ENCODE measurements around the gene KRTAP22-2.

The KRTAP22-2 gene

GRCh38 chr21:30563072-30563471, 27.1 kb downstream of the KRTAP22-2 start:
- DNase-seq (ENCODE audit: low read depth in 2 of 2): no peak

GRCh38 chr21:30561957-30562356, 28.2 kb downstream of the KRTAP22-2 start:
- DNase-seq (ENCODE audit: low read depth in 2 of 2): no peak

- no peak for DNase-seq (ENCODE audit: low read depth in 2 of 2)
Measured at GRCh38 chr21:30561264-30561895, 28.8 kb downstream of the KRTAP22-2 start, which contains the start of gene KRTAP19-7. Gene KRTAP19-7 (minus strand): TSS chr21:30561314. CDS start chr21:30561289, 25 bp downstream.

- DNase-seq (ENCODE audit: low read depth in 2 of 2): no peak
Measured at GRCh38 chr21:30555095-30555494, 35.1 kb downstream of the KRTAP22-2 start.

- no peak for DNase-seq (ENCODE audit: low read depth in 2 of 2)
Measured at GRCh38 chr21:30552782-30553181, 37.4 kb downstream of the KRTAP22-2 start.

GRCh38 chr21:30541764-30542163, 48.4 kb downstream of the KRTAP22-2 start, which contains the start of gene KRTAP19-6:
Gene KRTAP19-6 (minus strand): TSS chr21:30541864. CDS start chr21:30541833, 31 bp downstream.
- DNase-seq (ENCODE audit: low read depth in 2 of 2): no peak
